ENCODE results near the gene DYSF.

DNA sequence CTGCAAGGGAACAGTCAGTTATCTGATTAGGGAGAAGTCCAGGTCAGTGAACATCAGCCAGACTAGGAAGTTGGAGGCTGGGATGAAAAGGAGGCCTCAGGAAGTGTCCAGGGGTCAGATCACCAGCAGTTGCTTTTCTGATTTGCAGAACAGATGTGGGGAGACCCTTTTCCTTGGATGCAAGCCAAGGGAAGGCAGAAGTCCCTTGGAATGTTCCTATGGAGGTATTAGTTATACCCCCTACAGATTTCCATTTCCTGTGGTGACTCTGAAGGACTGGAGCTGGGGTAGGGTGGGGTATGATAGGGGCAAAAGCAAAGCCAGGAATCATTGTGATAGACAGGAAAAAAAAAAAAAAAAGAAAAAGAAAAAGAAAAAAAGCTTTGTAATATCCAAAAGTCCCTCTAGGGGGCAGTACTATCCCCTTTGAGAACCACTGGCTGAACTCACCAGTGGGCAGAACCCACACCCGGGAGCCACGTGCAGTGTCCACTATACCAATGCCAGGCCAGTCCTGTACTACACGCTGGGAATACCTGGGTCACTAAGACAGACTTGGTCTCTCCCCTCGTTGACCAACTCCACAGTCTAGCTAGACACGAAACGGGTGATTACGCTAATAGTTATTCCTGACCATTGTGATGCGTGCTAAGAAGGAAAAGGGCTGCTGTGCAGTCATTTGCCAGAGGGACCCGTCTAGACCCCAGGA is 7.4 kb downstream of the DYSF start:
- TF ChIP-seq POLR2A (IDR thresholded peaks at IDR 0.05; ENCODE audit: low read length): no peak
- no peak for TF ChIP-seq GATA1 (IDR thresholded peaks at IDR 0.05; ENCODE audit: low read depth, low read length)
